Stimulated activated CD8-positive, alpha-beta memory T cell treated with anti-CD3 and anti-CD28 coated beads, Interleukin-12 subunit alpha, Interleukin-12 subunit beta, amount 100 ng/mL, for 1 hour (primary cell): Measurements from ENCODE around the gene PLEKHN1.

Experiments
- DNase-seq: peaks from one replicate; pipeline ENCODE4 v3.0.0-alpha.2; 2020; ENCODE audit warnings: low read depth

Gene PLEKHN1, protein sequence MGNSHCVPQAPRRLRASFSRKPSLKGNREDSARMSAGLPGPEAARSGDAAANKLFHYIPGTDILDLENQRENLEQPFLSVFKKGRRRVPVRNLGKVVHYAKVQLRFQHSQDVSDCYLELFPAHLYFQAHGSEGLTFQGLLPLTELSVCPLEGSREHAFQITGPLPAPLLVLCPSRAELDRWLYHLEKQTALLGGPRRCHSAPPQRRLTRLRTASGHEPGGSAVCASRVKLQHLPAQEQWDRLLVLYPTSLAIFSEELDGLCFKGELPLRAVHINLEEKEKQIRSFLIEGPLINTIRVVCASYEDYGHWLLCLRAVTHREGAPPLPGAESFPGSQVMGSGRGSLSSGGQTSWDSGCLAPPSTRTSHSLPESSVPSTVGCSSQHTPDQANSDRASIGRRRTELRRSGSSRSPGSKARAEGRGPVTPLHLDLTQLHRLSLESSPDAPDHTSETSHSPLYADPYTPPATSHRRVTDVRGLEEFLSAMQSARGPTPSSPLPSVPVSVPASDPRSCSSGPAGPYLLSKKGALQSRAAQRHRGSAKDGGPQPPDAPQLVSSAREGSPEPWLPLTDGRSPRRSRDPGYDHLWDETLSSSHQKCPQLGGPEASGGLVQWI

GRCh38 chr1:966135-966703, at the start of gene PLEKHN1:
PLEKHN1 (plus strand) TSS chr1:966482; CDS start chr1:966532, 50 bp downstream.
- no peak for DNase-seq

GRCh38 chr1:917076-917459, 49.2 kb upstream of the PLEKHN1 start:
- DNase-seq, result no peak

GRCh38 chr1:917466-918091, 48.7 kb upstream of the PLEKHN1 start:
- DNase-seq, result no peak

- no peak for DNase-seq
Measured at GRCh38 chr1:918353-918752, 47.9 kb upstream of the PLEKHN1 start.

GRCh38 chr1:918843-919242, 47.4 kb upstream of the PLEKHN1 start:
- DNase-seq, result no peak

DNA sequence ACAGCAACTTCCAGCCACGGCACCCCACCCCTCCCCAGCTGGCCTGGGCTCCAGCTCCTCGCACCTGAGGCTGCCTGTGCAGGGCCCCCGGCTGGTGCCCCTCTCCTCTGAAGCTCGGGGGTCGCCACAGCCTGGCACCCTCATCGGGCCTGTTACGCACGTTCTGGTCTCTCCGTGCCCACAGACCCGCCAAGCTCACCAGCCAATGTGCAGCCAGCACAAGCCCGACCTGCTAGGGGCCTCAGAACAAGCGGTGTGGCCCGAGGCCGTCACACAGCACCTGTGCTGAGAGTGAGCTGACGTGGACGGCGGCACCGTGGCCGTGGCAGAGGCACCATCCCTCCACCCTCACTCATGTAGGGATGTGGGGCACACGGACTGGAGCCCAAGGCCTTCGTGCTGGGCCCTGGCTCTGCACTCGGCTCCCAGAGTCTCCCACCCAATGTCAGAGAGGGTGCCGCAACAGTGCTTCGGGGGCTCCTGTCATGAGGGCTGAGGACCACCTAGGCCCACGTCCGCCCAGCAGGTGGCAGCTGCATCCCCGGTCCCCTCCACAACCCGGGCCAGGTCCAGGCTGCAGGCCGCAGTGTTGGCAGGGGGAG, 46.9 kb upstream of the PLEKHN1 start:
- no peak for DNase-seq

DNA sequence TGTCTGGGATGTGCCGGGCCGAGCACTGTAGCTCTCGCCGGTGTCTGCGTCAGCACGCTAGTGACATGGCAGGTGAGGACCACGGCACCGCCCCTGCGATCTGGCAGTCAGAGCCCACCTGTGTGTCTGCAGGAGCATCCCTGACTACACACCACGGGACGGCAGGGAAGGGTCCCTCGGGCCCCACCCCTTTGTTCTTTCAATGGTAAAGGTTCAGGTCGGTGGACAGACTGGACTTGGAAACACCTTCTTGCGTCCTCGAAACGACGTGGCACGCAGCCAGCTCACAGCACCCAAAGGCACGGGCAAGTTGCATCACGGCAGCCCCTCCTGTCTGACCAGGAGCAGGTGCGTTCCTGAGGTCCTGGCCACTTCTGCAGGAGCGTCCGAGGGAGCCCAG, 46.3 kb upstream of the PLEKHN1 start:
- no peak for DNase-seq

GRCh38 chr1:920521-920920, 45.8 kb upstream of the PLEKHN1 start:
- DNase-seq, result no peak

- DNase-seq, result no peak
Measured at GRCh38 chr1:921011-921837, 45.1 kb upstream of the PLEKHN1 start.

- DNase-seq, result peak; percentile 33
Measured at GRCh38 chr1:923131-923990, 42.9 kb upstream of the PLEKHN1 start, which contains the start of gene SAMD11. SAMD11 (plus strand) TSS chr1:923923; CDS start chr1:924432, 509 bp downstream.

GRCh38 chr1:923991-924655, 42.2 kb upstream of the PLEKHN1 start:
- DNase-seq, result no peak

GRCh38 chr1:924656-925560, 41.4 kb upstream of the PLEKHN1 start:
- DNase-seq, result no peak

DNA sequence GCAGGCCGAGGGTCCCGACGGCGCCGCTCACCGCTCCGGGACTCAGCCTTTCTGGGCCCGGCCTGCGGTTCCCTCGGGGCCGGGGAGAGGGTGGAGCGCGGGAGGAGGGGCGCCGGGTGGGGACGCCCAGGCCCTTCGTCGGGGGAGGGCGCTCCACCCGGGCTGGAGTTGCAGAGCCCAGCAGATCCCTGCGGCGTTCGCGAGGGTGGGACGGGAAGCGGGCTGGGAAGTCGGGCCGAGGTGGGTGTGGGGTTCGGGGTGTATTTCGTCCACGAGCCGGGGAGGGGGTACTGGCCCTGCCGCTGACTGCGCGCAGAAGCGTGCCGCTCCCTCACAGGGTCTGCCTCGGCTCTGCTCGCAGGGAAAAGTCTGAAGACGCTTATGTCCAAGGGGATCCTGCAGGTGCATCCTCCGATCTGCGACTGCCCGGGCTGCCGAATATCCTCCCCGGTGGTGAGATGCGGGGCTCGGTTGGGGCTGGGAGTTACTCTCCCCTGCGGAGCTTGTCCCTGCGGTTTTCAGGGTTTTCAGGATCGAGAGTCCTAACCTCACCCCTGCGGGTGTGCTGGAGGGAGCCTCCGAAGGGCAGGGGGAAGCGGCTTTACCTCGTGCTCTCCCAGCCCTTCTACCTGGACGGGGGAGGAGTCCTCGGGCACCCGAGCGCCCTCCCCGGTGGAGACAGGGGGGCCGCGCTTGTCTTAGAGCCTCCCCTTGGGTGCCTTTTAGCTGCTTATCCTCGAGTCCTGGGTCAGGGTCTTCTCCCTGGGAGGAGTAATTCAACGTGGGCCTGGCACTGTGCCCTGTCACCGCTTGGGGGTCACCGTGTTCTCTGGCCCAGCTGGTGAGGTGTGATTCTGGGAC, 40.5 kb upstream of the PLEKHN1 start:
- no peak for DNase-seq

- no peak for DNase-seq
Measured at GRCh38 chr1:927234-927633, 39.0 kb upstream of the PLEKHN1 start.

GRCh38 chr1:927748-928147, 38.5 kb upstream of the PLEKHN1 start:
- no peak for DNase-seq

GRCh38 chr1:928825-929661, 37.2 kb upstream of the PLEKHN1 start:
- no peak for DNase-seq
